DMS 273 (cell line): ENCODE results near the gene ERVH48-1.
"Not testable (repeated sequence)": the region's sequence is repeated elsewhere in the genome, so short reads cannot be mapped to it uniquely, and the experiment has no call there.

ENCODE experiments used
- DNase-seq: peaks from one replicate; lab custom pipeline; 2025; ENCODE audit not compliant: unreplicated experiment; lab: John Stamatoyannopoulos, UW

ERVH48-1 gene

DNA sequence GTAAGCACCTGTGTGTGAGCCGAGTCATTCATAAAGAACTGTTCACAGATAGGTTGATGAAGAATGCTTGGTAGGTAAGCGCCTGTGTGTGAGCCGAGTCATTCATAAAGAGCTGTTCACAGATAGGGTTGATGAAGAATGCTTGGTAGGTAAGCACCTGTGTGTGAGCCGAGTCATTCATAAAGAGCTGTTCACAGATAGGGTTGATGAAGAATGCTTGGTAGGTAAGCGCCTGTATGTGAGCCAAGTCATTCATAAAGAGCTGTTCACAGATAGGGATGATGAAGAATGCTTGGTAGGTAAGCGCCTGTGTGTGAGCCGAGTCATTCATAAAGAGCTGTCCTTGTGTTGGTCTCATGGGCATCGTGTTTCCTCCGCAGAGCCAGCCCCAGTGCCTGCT, 16.9 kb downstream of the ERVH48-1 start:
- DNase-seq = not testable (repeated sequence)

GRCh38 chr21:42906233-42906632, 19.2 kb downstream of the ERVH48-1 start:
- DNase-seq = no peak

DNA sequence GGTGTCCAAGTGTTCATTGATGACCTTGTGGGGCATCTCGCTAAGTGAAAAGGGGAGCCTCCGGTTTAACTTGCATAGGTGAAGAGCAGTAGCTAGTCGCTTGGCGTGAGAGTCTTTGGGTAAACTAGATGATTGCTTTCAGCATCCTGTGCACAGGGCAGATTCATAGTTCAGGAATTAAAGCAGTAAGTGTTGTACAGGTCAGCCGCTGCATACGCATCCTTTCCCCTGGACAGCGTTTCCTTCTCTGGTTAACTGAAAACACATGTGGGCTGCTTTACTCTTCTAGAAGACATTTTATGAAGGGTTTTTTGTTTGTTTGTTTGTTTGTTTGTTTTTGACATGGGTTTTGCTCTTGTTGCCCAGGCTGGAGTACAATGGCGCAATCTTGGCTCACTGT, 20.2 kb downstream of the ERVH48-1 start:
- DNase-seq = no peak

DNA sequence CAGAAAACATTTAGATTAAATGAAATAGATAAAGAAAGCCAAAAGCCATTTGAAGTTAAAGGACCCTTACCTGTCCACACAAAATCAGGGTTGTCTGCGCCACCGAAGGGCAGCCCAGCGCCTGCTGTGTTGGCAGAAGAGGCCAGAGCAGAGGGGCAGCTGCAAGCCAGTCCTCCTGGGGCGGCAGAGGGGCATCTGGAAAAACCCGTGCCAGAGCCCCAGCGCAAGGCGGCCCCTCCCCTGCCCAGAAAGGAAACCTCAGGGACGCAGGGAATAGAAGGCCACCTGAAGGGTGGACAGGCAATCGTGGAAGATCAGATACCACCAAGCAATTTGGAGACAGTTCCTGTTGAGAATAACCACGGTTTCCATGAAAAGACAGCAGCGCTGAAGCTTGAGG, 21.6 kb downstream of the ERVH48-1 start:
- no peak for DNase-seq

GRCh38 chr21:42900446-42900845, 25.0 kb downstream of the ERVH48-1 start:
- DNase-seq = no peak

DNA sequence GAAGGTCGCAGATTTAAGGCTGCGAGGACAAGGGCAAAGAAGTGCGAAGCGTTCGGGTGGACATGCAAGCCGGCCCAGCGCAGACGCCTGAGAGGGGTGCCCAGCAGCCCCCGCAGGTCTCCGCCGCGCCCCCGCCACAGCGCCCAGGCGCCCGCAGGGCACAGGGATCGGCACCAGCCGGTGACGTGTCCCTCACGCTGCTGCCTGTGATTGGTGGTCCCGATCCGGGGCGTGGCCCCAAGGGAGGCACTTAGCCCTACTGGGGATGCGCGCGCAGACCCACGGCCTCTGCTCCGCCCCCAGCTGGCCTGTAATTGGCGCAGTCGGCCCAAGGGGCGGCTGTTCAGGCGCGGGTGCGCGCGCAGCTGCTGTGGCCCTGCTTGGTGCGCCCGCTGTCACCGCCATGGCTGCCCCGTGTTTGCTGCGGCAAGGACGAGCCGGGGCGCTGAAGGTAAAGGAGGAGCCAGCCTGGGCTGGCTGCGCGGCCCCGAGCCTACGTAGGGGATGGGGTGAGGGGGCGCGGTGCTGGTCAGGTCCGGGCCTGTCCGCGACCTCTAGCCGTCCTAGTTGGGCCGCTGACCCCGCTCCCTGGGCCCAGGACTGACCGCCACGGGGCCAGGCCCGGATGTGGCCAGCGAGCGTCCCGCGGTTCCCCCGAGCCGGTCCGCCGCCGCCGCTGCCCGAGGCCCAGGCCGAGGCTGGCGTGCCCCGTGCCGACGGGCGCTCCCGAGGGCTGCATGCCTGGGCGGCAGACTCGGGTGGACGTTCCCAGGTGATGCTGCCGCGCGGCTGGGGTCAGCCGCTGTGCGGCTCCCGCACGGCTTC, 32.3 kb downstream of the ERVH48-1 start, which contains the start of gene NDUFV3:
Gene NDUFV3, plus strand, starts transcription at position 379 of the 825 bp plus-strand sequence. Its CDS starts 25 bp downstream, at position 404.
- DNase-seq = peak; percentile 100

- no peak for DNase-seq
Observed at GRCh38 chr21:42892582-42892930, 32.9 kb downstream of the ERVH48-1 start.

DNA sequence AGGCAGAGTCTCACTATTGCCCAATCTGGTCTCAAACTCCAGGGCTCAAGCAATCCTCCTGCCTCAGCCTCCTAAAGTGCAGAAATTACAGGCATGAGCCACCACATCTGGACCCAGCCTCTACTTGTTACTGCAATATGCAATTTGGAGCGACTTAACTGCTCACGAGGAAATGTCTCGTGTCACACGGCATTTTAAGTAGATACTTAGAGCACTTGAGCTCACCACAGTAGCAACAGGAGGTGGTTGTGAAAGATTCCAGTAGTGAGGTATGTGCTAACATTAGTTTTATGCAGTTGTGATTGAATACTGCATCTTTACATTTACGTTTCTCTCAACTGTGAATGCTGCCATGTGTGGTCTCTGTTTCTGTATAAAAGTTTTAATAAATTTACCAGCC, 38.1 kb downstream of the ERVH48-1 start:
- DNase-seq = no peak

DNA sequence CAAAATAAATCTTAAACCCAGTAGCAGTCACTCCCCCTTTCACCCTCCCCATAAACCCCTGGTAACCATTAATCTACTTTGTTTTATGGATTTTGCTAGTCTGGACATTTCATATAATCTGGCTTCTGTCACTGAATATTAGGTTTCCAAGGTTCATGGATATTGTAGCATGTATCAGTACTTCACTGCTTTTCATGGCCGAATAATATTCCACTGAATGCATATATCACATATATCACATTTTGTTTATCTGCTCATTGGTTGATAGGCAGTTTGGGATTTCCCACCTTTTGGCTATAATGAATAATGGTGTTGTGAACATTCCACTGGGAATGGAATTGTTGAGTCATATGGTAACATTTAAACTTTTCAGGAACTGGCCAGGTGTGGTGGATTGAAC, 41.5 kb downstream of the ERVH48-1 start:
- DNase-seq = no peak

GRCh38 chr21:42880352-42880751, 45.1 kb downstream of the ERVH48-1 start:
- DNase-seq = no peak

- DNase-seq = peak; percentile 98
Observed at GRCh38 chr21:42878993-42879787, 46.2 kb downstream of the ERVH48-1 start, which contains the start of gene WDR4. Gene WDR4 (minus strand): TSS chr21:42879539. CDS start chr21:42879495, 44 bp downstream.

DNA sequence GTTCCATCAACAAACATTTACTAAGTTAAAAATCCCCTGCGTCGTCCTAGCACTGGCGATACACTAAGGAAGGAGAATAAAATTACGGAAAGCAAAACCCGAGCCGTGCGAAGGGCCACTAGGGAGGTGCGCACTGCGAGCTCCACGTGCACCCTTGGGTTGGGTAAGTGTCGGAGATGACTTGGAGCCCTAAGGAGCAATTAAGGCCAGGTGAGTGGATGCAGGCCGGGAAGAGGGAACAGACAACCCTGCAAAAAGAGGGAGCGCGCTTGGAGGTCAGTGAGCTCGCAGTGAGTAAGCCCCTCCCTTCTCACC, 46.8 kb downstream of the ERVH48-1 start:
- no peak for DNase-seq

DNA sequence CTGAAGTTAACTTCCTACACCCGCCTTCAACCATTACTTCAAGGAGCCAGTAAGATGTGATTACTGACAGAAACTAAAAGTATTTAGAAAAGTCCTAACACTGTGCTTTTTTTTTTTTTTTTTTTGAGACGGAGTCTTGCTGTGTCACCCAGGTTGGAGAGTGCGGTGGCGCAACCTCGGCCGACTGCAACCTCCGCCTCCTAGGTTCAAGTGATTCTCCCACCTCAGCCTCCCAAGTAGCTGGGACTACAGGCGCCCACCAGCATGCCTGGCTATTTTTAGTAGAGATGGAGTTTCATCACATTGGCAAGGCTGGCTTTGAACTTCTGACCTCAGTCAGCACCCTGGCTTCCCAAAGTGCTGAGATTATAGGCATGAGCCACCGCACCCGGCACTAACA, 49.6 kb downstream of the ERVH48-1 start:
- not testable (repeated sequence) for DNase-seq

DNA sequence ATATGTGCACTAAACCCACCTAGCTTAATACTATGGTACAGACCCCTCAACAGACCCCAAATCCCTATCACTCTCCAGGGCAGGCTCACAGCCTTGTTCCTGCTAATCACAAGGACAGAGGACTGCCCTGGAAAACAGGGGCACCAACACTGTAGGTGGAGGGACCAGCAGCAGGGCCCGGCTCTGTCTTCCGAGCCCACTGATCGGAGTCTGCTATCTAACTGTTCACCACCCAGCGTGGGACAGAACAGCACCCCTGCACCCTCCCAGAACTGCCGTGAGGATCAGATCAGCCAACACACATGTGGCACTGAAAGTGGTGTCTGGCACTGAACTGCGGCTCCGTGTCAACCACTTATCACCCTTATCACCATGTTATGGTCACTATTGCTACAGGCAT, 52.3 kb downstream of the ERVH48-1 start:
- no peak for DNase-seq

- no peak for DNase-seq
Observed at GRCh38 chr21:42868196-42868595, 57.2 kb downstream of the ERVH48-1 start.
